Activated naive CD8-positive, alpha-beta T cell treated with anti-CD3 and anti-CD28 coated beads, Interleukin-2, amount 10 ng/mL, durations not matched to agents 7 days and 5 days (primary cell): Measurements from ENCODE around the gene ASL. TPM values are rescaled to one million over a fixed set of nuclear protein-coding genes. Genes with fewer than 3 reads are reported as not detected.
A peak's percentile ranks its signal among the peaks of the same experiment; 100 is the strongest.
"Not testable (repeated sequence)": the region's sequence is repeated elsewhere in the genome, so short reads cannot be mapped to it uniquely, and the experiment has no call there.

Experiments
- ATAC-seq: fragments of 150-1000 bp; cut with Tn5 transposase; one replicate; pipeline ENCODE4 v1.10.0; 2021; ENCODE audit warnings: low read depth, moderate library complexity
- POLR2A ChIA-PET: fragments of 350-600 bp; sonication (Branson Sonifier 250); formaldehyde crosslinking; loops from one replicate; lab custom pipeline; 2021; ENCODE audit warnings: antibody characterized with exemption; lab: Charles Lee
- DNase-seq: peaks from one replicate; pipeline ENCODE4 v3.0.0; 2021
- H3K27ac Mint-ChIP-seq: one replicate; pipeline ENCODE4 v1.8.0; 2022; ENCODE audit warnings: mild to moderate bottlenecking, mixed read lengths
- H3K27me3 Mint-ChIP-seq: one replicate; pipeline ENCODE4 v1.8.0; 2022; ENCODE audit warnings: mild to moderate bottlenecking, moderate library complexity, mixed read lengths
- H3K36me3 Mint-ChIP-seq: one replicate; pipeline ENCODE4 v1.8.0; 2021; ENCODE audit warnings: mild to moderate bottlenecking, mixed read lengths
- H3K4me1 Mint-ChIP-seq: one replicate; pipeline ENCODE4 v1.8.0; 2021; ENCODE audit warnings: mixed read lengths
- H3K4me3 Mint-ChIP-seq: one replicate; pipeline ENCODE4 v1.8.0; 2022; ENCODE audit warnings: mild to moderate bottlenecking, moderate library complexity, mixed read lengths
- H3K9me3 Mint-ChIP-seq: one replicate; pipeline ENCODE4 v1.8.0; 2021; ENCODE audit warnings: mixed read lengths
- total RNA-seq, 2 experiments: library from RNA; stranded (reverse); gene quantifications; one replicate each; pipeline ENCODE4 v1.2.3, GENCODE V29; 2021

Gene ASL
- 10 to 100 TPM; 27.0 to 28.8 TPM for total RNA-seq

DNA sequence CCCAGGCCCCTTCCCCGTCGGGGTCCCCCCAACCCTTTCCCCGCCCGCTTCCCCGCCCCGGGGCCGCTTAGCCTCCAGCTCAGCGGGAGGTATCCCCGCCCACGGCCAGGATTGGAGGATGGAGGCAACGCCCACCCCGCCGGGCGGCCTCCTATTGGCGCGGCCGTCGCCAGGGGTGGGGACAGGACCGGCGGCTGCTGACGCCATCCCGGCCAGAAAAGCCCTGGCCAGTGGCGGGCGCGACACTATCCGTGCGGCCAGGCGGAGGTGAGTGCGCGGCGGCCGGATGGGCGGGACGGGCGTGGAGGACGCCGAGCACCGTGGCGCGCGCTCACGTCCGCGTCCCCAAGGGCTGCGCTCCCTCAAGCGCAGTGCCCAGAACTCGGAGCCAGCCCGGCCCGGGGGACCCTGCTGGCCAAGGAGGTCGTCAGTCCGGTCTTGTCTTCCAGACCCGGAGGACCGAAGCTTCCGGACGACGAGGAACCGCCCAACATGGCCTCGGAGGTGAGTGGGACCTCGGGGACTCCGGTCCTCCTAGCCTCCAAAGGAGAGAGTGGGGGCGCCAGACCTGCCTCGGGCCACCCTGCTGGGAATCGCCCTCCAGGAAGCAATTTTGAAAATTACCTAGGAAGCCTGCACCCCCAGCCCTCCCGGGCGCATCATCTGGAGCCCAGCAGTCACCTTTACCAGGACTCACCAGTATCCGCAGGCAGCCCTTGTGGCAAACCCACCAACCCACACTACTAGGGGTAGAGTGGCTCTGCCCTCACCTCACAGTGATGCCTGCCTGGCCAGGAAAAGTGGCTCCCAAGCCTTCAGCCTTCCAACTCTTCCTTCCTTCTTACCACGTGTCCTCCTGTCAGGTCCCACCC is at the start of gene ASL:
Gene ASL (plus strand): TSS at position 230 of the 872 bp plus-strand sequence. CDS start 263 bp downstream, at position 493.
- ATAC-seq (peak; percentile 98), DNase-seq (peak; percentile 93)
- Mint-ChIP-seq H3K27ac (peak within 1 kb of the TSS; percentile 51), H3K36me3 (peaks cover 2% of the 10 kb centered on the region), H3K27me3 (no peaks in the 10 kb centered on the region), H3K9me3 (no peaks in the 10 kb centered on the region), H3K4me1 (peaks cover 12% of the 10 kb centered on the region), H3K4me3 (peak within 1 kb of the TSS; percentile 95)
- POLR2A ChIA-PET = interaction anchor here (4.0 kb wide), 1 partner anchor 39 kb away, joined by 21 read pairs; the partner anchor contains the start of gene CRCP

DNA sequence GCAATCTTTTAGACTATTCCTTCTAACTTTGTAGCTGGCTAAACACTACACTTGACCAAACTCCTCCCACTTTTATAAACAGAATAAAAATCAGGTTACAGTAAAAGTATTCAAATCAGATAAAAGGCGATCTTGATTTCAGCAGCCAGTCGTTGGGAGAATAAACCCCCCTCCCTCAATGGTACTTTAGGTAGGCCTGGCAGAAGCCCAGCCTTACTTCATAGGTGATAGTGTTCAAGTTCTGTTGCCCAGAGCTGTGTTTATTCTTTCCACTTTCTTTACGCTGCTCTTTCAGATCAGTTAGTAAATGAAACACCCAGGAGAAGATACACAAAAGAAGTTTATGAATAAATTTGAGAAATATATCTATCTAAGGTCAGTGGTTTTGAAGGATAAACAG is 47.3 kb upstream of the ASL start:
- H3K27me3 Mint-ChIP-seq, ATAC-seq, H3K36me3 Mint-ChIP-seq, H3K4me1 Mint-ChIP-seq, H3K4me3 Mint-ChIP-seq, H3K9me3 Mint-ChIP-seq, DNase-seq, H3K27ac Mint-ChIP-seq, POLR2A ChIA-PET: not testable (repeated sequence)

DNA sequence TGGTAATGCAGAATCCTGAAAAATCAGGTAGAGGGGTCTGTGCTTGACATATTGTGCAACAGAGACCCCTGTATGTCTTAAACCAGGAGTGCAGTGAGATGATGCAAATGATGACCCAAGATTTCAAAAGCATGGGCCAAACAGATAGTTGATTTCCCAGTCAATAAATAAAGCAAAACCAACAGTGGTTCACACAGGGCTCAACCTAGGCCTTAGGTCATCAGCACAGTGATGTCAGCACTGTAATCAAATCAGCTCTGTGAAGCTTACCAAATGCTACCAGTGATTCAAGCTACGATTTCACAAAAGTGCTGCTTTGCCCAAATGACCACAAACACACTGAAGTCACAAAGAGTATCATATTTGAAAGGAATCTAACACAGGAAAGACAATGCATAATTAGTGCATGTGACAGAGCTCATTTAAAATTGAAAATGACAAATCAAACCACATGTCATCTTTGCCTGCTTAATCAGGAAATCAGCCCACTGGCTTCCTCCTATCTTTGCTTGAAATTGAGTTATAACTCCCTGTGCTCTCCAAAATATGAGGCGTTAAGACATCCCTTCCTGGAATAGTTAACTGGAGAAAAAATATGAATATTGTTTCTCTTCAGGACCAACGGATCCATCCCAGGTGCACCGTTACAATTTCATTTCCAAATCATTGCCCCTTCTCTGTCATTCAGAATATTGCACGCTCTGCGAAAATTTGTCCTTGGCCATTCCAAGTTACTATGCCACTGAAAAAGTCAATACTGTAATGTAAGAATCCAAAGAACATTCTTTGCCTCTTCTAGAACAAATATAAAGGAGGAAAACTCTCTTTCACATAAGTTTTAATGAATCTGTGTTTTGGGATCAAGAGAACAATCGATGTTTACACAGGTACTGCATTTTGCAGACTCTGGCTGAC is 41.9 kb upstream of the ASL start:
- peaks cover 3% of the 10 kb centered on the region for H3K27me3 Mint-ChIP-seq
- POLR2A ChIA-PET = no interaction called here
- H3K9me3 Mint-ChIP-seq = no peaks in the 10 kb centered on the region
- DNase-seq = no peak
- no peak overlapping the region for H3K27ac Mint-ChIP-seq
- H3K4me3 Mint-ChIP-seq = no peak overlapping the region
- H3K4me1 Mint-ChIP-seq = peaks cover 15% of the 10 kb centered on the region
- H3K36me3 Mint-ChIP-seq = no peaks in the 10 kb centered on the region
- no peak for ATAC-seq

DNA sequence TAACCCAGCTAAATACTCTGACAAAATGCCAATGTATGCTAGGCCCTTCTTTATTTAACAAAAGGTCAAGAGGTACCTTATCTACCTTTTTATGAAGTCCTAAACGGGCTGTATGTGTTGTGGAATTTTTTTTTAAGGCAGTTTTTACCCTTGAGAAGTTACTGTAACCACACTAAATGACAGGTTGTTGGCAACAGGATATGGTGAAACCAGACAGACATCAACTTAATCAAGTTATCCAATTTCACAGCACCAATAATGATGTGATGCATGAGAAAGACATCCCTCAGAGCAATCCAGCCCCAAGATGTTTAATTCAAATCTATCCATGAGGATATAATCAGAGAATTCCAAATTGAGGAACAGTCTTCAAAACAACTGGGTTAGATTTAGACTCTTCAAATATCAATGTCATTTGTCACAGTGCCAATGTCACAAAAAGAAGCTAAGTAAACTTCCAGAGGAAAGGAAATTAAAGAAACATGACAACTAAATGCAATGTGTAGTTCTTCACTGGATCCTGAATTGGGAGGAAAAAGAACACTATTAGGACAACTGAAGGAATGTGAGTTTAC is 41.1 kb upstream of the ASL start:
- H3K27ac Mint-ChIP-seq, H3K9me3 Mint-ChIP-seq, ATAC-seq, POLR2A ChIA-PET, H3K4me3 Mint-ChIP-seq, H3K27me3 Mint-ChIP-seq, DNase-seq, H3K36me3 Mint-ChIP-seq: not testable (repeated sequence)
- peaks cover 15% of the 10 kb centered on the region for H3K4me1 Mint-ChIP-seq

DNA sequence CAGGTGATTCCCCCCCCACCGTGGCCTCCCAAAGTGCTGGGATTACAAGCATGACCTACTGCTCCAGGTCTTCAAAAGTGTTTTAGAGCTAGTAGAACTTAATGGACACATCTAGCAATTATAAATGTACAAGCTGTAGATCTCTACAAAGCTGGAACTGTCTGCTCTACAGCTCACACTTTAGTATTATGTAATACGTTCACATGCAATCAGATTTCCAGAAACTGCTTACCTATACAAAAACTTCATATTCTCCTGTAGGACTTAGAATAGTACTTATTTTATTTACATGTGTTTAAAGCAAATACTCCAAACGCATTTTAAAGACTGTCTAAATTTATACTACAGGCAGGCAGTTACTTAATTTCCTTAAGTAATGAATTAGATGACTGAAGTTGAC is 39.2 kb upstream of the ASL start:
- Mint-ChIP-seq H3K9me3 (no peaks in the 10 kb centered on the region), H3K27ac (no peak overlapping the region), H3K4me1 (peaks cover 11% of the 10 kb centered on the region), H3K4me3 (no peak overlapping the region), H3K36me3 (no peaks in the 10 kb centered on the region), H3K27me3 (peaks cover 6% of the 10 kb centered on the region)
- ATAC-seq = no peak
- POLR2A ChIA-PET = no interaction called here
- DNase-seq = no peak

DNA sequence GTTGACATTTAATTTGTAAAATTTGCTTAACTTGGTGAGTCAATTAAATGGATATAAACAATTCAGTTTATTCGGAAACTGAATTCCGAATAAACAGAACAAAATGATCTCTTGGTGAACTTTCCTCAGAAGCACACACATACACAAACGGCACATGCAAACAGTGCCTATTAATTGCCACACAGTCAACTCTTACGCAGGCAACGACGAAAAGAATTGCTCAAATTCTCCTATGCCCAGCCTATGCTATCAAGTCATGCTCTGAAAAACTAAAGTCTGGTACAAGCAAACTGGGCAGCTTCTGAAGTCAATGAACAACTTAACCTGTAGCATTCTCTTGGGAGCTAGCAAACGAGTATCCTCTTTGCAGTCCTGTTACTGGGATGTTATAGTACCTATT is 38.8 kb upstream of the ASL start:
- POLR2A ChIA-PET = no interaction called here
- DNase-seq (no peak), ATAC-seq (no peak)
- peaks cover 11% of the 10 kb centered on the region for H3K4me1 Mint-ChIP-seq
- no peaks in the 10 kb centered on the region for H3K36me3 Mint-ChIP-seq
- no peak overlapping the region for H3K4me3 Mint-ChIP-seq
- no peaks in the 10 kb centered on the region for H3K9me3 Mint-ChIP-seq
- H3K27ac Mint-ChIP-seq = no peak overlapping the region
- H3K27me3 Mint-ChIP-seq = peaks cover 8% of the 10 kb centered on the region

DNA sequence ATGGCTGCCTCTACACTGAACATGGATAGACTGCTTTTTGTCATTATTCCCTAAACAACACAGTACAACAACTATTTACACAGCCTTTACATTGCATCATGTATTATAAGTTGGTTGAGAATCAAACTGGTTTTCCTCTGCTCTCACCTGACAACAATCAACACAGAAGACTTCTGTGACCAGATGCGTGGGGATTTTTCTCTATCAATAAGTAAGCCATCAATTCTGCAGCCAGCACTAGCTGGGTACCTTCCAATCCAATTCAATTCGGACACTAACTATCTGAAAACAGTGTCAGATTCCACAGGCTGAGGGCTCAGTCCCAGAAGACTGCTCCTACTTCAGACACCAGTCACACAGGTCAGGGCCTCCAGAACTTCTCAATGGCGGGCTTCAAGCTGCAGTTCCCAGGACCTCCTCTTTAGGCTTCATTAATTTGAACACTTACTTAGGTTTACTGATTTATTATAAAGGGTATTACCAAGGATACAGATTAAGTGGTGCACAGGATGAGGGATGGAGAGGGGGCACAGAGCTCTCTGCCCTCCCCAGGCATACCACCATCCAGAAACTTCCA is 36.4 kb upstream of the ASL start:
- H3K9me3 Mint-ChIP-seq = no peaks in the 10 kb centered on the region
- POLR2A ChIA-PET = no interaction called here
- H3K4me1 Mint-ChIP-seq = peaks cover 5% of the 10 kb centered on the region
- ATAC-seq = no peak
- no peak overlapping the region for H3K27ac Mint-ChIP-seq
- H3K27me3 Mint-ChIP-seq = peaks cover 24% of the 10 kb centered on the region
- no peak for DNase-seq
- H3K4me3 Mint-ChIP-seq = no peak overlapping the region
- H3K36me3 Mint-ChIP-seq = no peaks in the 10 kb centered on the region

DNA sequence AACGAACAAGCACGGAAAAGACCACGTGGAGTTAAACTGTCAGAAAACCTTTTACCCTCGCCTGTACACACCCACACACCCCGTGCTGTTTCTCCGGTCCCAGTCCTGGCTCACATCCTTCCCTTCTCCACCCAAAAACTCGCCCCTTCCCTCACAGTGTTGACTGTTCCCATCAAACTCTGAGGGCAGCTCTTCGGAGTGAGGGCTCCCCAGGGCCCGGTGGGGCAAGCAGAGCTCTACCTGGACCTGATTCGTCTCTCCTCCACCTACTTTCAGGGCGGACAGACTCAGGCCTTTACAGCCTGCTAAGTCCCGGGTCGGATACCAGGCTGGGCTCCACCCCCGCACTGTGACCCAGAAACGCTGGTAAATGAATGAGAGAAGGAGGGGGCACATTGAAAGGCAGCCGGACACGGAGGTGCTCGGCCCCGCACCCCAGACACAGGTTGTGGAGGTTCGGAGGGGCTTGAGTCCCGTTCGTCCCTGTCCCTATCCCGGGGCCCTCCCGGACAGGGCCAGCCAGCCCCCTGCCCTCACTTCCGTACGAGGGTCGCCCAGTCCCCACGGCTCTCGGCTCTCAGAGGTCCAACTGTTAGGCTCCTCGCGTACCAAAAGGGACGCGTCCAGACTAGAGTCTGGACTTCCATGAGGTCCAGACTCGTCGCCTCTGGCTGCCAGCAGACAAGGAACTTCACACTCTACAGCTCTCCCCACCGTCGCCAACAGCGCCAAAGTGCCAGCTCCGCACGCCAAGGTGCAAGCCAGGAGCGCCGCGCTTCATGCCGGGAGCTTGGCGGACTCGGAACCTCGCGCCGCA is 31.7 kb upstream of the ASL start:
- Mint-ChIP-seq H3K4me1 (no peaks in the 10 kb centered on the region), H3K9me3 (no peaks in the 10 kb centered on the region), H3K36me3 (no peaks in the 10 kb centered on the region), H3K4me3 (peak overlapping the region; percentile 74), H3K27ac (no peak overlapping the region), H3K27me3 (peaks cover 31% of the 10 kb centered on the region)
- DNase-seq (peak; percentile 43), ATAC-seq (peak; percentile 68)
- POLR2A ChIA-PET = no interaction called here

DNA sequence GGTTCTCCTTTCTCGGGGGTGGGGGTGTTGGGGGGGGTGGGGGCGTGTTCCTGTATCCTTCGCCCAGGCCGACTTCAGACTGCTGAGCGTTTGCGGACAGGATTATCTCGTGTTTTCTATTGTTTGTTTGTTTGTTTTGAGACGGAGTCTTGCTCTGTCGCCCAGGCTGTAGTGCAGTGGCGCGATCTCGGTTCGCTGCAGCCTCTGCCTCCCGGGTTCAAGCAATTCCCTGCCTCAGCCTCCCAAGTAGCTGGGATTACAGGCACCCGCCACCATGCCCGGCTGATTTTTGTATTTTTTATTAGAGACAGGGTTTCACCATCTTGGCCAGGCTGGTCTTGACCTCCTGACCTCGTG is 31.1 kb upstream of the ASL start:
- H3K4me1 Mint-ChIP-seq, DNase-seq, POLR2A ChIA-PET, H3K27ac Mint-ChIP-seq, H3K36me3 Mint-ChIP-seq, ATAC-seq, H3K9me3 Mint-ChIP-seq: not testable (repeated sequence)
- H3K27me3 Mint-ChIP-seq = peaks cover 31% of the 10 kb centered on the region
- peak overlapping the region; percentile 74 for H3K4me3 Mint-ChIP-seq

DNA sequence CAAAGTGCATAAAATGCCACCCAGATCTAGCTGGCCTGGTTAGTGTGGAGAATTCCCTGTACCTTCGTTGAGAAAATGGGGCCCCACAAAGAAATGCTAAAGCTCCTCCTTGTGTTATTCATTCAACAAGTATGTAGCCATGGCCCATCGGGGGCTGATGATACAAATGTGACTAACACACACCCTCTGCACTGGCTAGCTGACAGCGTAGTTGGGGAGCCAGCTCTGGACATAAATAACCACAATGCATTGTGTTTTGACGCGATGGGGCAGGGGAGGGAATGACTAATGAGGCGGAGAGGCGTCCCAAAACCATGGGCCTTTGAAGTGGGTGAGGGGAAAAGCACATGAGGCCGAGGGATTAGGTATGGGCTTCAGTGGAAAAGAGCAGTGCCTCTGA is 28.2 kb upstream of the ASL start:
- DNase-seq = no peak
- Mint-ChIP-seq H3K4me1 (no peaks in the 10 kb centered on the region), H3K9me3 (no peaks in the 10 kb centered on the region), H3K36me3 (no peaks in the 10 kb centered on the region), H3K27ac (no peak overlapping the region), H3K4me3 (no peak overlapping the region), H3K27me3 (peaks cover 21% of the 10 kb centered on the region)
- no peak for ATAC-seq
- POLR2A ChIA-PET = interaction anchor here (0.6 kb wide), 1 partner anchor 115 kb away, joined by 5 read pairs; no protein-coding TSS in a partner anchor

DNA sequence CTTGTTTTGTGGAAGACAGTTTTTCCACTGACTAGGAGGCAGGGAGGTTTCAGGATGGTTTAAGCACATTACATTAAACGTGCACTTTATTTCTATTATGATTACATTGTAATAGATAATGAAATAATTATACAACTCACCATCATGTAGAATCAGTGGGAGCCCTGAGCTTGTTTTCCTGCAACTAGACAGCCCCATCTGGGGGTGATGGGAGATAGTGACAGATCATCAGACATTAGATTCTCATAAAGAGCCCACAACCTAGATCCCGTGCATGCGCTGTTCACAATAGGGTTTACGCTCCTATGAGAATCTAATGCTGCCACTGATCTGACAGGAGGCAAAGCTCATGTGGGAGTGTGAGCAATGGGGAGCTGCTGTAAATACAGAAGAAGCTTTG is 25.7 kb upstream of the ASL start:
- H3K4me1 Mint-ChIP-seq, ATAC-seq, H3K27me3 Mint-ChIP-seq, H3K9me3 Mint-ChIP-seq, POLR2A ChIA-PET, H3K4me3 Mint-ChIP-seq, H3K36me3 Mint-ChIP-seq, DNase-seq, H3K27ac Mint-ChIP-seq: not testable (repeated sequence)

DNA sequence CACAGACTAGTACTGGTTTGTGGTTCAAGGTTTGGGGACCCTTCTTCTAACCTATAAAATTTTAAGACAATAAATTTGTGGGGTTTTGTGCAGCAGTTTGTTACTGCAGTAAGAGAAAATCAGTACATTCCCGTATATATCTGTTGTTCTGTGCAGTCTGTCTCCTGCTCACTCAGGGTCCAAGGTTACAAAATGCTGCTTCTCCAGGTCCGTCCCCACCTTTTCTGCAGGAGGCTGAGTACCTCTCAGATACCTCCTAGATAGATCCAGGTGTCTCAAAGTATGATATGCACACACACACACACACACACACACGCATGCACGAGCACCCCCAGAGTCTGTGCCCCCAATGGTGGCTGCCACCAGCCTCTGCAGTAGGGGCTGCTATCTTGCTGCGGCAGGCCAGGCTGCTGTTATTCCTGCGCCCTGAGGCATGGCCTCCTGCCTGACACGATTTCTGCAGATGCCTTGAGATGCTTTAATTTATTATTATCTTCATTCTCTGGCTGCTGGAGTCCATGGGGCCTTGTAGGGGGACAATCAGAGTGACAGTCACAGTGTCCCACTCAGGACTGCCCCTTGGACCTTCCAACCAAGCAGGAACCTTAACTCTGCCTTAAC is 25.2 kb upstream of the ASL start:
- ATAC-seq (no peak), DNase-seq (no peak)
- no peaks in the 10 kb centered on the region for H3K4me1 Mint-ChIP-seq
- POLR2A ChIA-PET = no interaction called here
- no peaks in the 10 kb centered on the region for H3K36me3 Mint-ChIP-seq
- no peaks in the 10 kb centered on the region for H3K9me3 Mint-ChIP-seq
- peaks cover 4% of the 10 kb centered on the region for H3K27me3 Mint-ChIP-seq
- H3K4me3 Mint-ChIP-seq = no peak overlapping the region
- H3K27ac Mint-ChIP-seq = no peak overlapping the region
